Heart right ventricle (tissue), 16 donors: ENCODE measurements around the gene LINGO4. TPM values are rescaled to one million over a fixed set of nuclear protein-coding genes. Genes with fewer than 3 reads are reported as not detected.

Experiments
- ATAC-seq, 8 donors: fragments of 200-7000 bp; cut with Tn5 transposase; one replicate each; pipeline ENCODE4 v1.9.1; 2020; ENCODE audit warnings: mild to moderate bottlenecking in 8 of 8, moderate library complexity in 8 of 8, moderate number of reproducible peaks in 1 of 8
- DNase-seq, 2 donors: peaks; one replicate each; pipeline ENCODE4 v3.0.0-alpha.2; 2020
- H3K27ac ChIP-seq, 10 donors: fragments of 200-600 bp; sonication (generic) in 2 of 10; one replicate each; pipeline versions ENCODE4 v1.5.0 to v1.8.0; 2020 to 2022; ENCODE audit warnings: mild to moderate bottlenecking in 3 of 10
- H3K27me3 ChIP-seq, 7 donors: fragments of 200-600 bp; one replicate each; pipeline ENCODE4 v1.8.0; 2021 to 2022; ENCODE audit warnings: mild to moderate bottlenecking in 2 of 7
- H3K36me3 ChIP-seq, 9 donors: fragments of 200-600 bp; sonication (generic) in 1 of 9; one replicate each; pipeline versions ENCODE4 v1.5.0 to v1.8.0; 2020 to 2022; ENCODE audit warnings: mild to moderate bottlenecking in 2 of 9
- H3K4me1 ChIP-seq, 9 donors: fragments of 200-600 bp; sonication (generic) in 1 of 9; one replicate each; pipeline versions ENCODE4 v1.5.0 to v1.8.0; 2020 to 2022; ENCODE audit warnings: mild to moderate bottlenecking in 4 of 9
- H3K4me3 ChIP-seq, 10 donors: fragments of 200-600 bp; sonication (generic) in 2 of 10; one replicate each; pipeline versions ENCODE4 v1.5.0 to v1.8.0; 2020 to 2022; ENCODE audit warnings: mild to moderate bottlenecking in 7 of 10, moderate library complexity in 2 of 10
- H3K9me3 ChIP-seq, 11 donors: fragments of 200-600 bp in 10 of 11; sonication (generic) in 2 of 11; one replicate each; pipeline versions ENCODE4 v1.5.0 to v1.8.0; 2013 to 2022; ENCODE audit warnings: mild to moderate bottlenecking in 2 of 11, control low read depth in 1 of 11, moderate library complexity in 1 of 11
- WGBS, 2 donors: extraction: QIAGEN DNeasy Blood & Tissue Kit; methylation state at CpG; one replicate each; pipeline ENCODE4 v1.1.7; 2013; ENCODE audit warnings: inconsistent platforms in 1 of 2; 5-methylcytosine and 5-hydroxymethylcytosine counted together
- intact Hi-C, 10 donors: fragments of 100-400 bp; cut with DNase I; formaldehyde crosslinking; loops; one replicate each; pipeline versions ENCODE4 v1.11.1 to v1.14.2; 2022
- polyA plus RNA-seq, 2 donors: library from polyadenylated mRNA; stranded (reverse); fragments of 200-250 nt; gene quantifications; one replicate each; pipeline ENCODE4 v1.2.3, GENCODE V29; 2013
- total RNA-seq, 10 donors: library from RNA; stranded (reverse); fragmentation: NEBNext Ultra II Directional in 3 of 10; extraction: Animal tissue kit (Norgen Biotek cat#: 25700) in 3 of 10; gene quantifications; one replicate each; pipeline versions ENCODE4 v1.2.1 to v1.2.4, GENCODE V29; 2021 to 2023
- TF ChIP-seq, protein P1 (sequence below), 9 donors: fragments of 200-600 bp; sonication (generic) in 2 of 9; IDR thresholded peaks; one replicate each; pipeline versions ENCODE4 v1.5.0 to v1.8.0; 2021 to 2022; ENCODE audit warnings: antibody characterized with exemption in 9 of 9, mild to moderate bottlenecking in 5 of 9, moderate library complexity in 1 of 9
- donor health status: Arrhythmogenic right ventricular cardiomyopathy.
- donor health status: ischemic (EF 13 %, LVEDD 7.1; RV severe dilation, severe dysfunction).
- donor health status: healthy with polysubstance abuse.
- donor health status: DM: no; HTN: yes; CAD: no.
- donor health status: DM: no; HTN: no; CAD: no.
- donor health status: ischemic (EF 25% LVEDD 6.9; RV normal size, moderate dysfunction).
- donor health status: ischemic (EF 25% LVEDD 5.7; RV mildly dilated, moderate dysfunction).
- donor health status: healthy.
- donor health status: DM: yes; HTN: yes; CAD: no.
- donor health status: Ischemic cardiomyopathy.
- donor health status: ischemic (EF 35%, LVEDD 5.7; RV mildly dilated, moderate dysfunction).
- donor health status: nonischemic (EF 11% LVEDD 7.7; RV severe dilation, severe dysfunction).
- donor health status: DM: yes; HTN: yes; CAD: no.
- donor health status: PGD.
- donor health status: ischemic (EF 29% LVEDD 5.4; RV normal size, mild dysfunction).
- donor health status: nonischemic (EF 23%, LVEDD 6.1; RV moderate dilation, normal function).

LINGO4 gene
- total and polyA plus RNA-seq, 12 donors, result 0.10 to 2.7 (median 0.68) TPM

DNA sequence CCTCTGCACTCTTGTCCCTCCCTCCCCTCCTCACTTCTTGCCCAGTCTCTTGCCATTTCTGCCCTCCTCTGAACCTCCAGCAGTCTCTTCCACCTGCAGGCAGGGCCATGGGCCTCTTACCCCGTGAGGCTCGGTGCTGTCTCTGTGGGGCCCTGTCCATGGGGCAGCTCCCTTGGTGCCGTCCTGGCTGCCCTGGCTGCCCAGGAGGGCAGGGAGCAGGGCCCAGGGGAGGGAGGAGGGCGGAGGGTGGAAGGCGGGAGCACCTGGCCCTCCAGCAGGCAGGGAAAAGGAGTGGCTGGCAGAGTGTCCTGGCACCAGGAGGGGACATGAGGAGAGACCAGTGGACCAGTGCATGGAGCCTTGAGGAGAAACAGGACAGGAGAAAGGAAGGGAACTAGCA lies 26.4 kb upstream of the LINGO4 start, which contains the start of gene RORC:
Gene RORC, minus strand, starts transcription at position 198 of the 400 bp plus-strand sequence. Its CDS starts 38 bp downstream, at position 160.
- WGBS, 2 donors, result 44 to 71% methylated on average over 5 of the region's 5 CpGs
- peak; percentile 54 to 59 for DNase-seq
- peak within 1 kb of the TSS; percentile 18 to 51 (median 42) for H3K4me3 ChIP-seq

GRCh38 chr1:151831256-151831591 lies 26.0 kb upstream of the LINGO4 start:
- Histone ChIP-seq H3K27me3 (peaks cover 0 to 6% (median 0%) of the 10 kb centered on the region in 7 donors), H3K27ac (peak overlapping the region in 8 of 10 donors; percentile 35 to 74 (median 60)), H3K4me1 (peaks cover 0 to 43% (median 18%) of the 10 kb centered on the region in 9 donors), H3K36me3 (no peaks in the 10 kb centered on the region), H3K4me3 (peak overlapping the region; percentile 18 to 51 (median 42)), H3K9me3 (no peaks in the 10 kb centered on the region)
- 56 to 71% methylated on average over 4 of the region's 4 CpGs for WGBS, 2 donors
- peak in 2 of 8 donors; percentile 0 to 3 for ATAC-seq
- no peak for DNase-seq
- TF ChIP-seq, protein P1, sequence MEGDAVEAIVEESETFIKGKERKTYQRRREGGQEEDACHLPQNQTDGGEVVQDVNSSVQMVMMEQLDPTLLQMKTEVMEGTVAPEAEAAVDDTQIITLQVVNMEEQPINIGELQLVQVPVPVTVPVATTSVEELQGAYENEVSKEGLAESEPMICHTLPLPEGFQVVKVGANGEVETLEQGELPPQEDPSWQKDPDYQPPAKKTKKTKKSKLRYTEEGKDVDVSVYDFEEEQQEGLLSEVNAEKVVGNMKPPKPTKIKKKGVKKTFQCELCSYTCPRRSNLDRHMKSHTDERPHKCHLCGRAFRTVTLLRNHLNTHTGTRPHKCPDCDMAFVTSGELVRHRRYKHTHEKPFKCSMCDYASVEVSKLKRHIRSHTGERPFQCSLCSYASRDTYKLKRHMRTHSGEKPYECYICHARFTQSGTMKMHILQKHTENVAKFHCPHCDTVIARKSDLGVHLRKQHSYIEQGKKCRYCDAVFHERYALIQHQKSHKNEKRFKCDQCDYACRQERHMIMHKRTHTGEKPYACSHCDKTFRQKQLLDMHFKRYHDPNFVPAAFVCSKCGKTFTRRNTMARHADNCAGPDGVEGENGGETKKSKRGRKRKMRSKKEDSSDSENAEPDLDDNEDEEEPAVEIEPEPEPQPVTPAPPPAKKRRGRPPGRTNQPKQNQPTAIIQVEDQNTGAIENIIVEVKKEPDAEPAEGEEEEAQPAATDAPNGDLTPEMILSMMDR (IDR thresholded peaks at IDR 0.05), result no peak
- intact Hi-C loops, result loop anchor here in 5 of 10 donors (5.0 to 10.0 kb wide), 7 partner anchors 94 to 386 kb away; partner anchors contain the start of gene POGZ (in 1 of the 5)

More for the DNA sequence above, 26.4 kb upstream of the LINGO4 start, which contains the start of gene RORC:
- ATAC-seq, result peak; percentile 69 to 92 (median 84)
- TF ChIP-seq, protein P1 (IDR thresholded peaks at IDR 0.05), result no peak
- Histone ChIP-seq H3K36me3 (no peaks in the 10 kb centered on the region), H3K9me3 (no peaks in the 10 kb centered on the region), H3K4me1 (peaks cover 0 to 43% (median 18%) of the 10 kb centered on the region in 9 donors), H3K27ac (peak within 1 kb of the TSS in 9 of 10 donors; percentile 35 to 74 (median 54)), H3K27me3 (peaks cover 0 to 7% (median 0%) of the 10 kb centered on the region in 7 donors)
- intact Hi-C loops, result loop anchor here in 5 of 10 donors (5.0 to 10.0 kb wide), 7 partner anchors 94 to 387 kb away; partner anchors contain the start of gene POGZ (in 1 of the 5)

- TF ChIP-seq, protein P1 (IDR thresholded peaks at IDR 0.05), result no peak
- DNase-seq, result no peak
- H3K4me3 ChIP-seq, result no peak overlapping the region
- H3K36me3 ChIP-seq, result no peaks in the 10 kb centered on the region
- peak overlapping the region in 1 of 10 donors; percentile 16 for H3K27ac ChIP-seq
- H3K9me3 ChIP-seq, result no peaks in the 10 kb centered on the region
- H3K27me3 ChIP-seq, result no peaks in the 10 kb centered on the region
- 26 to 35% methylated on average over 6 of the region's 6 CpGs for WGBS, 2 donors
- ATAC-seq, result no peak
- intact Hi-C loops, result loop anchor here in 5 of 10 donors (5.0 to 10.0 kb wide), 7 partner anchors 93 to 385 kb away; partner anchors contain the start of gene POGZ (in 1 of the 5)
- peaks cover 0 to 44% (median 25%) of the 10 kb centered on the region in 9 donors for H3K4me1 ChIP-seq
These were observed 24.8 kb upstream of the LINGO4 start for GRCh38 chr1:151830055-151830454.

- WGBS, 2 donors, result 30 to 42% methylated on average over 4 of the region's 4 CpGs
- Histone ChIP-seq H3K36me3 (no peaks in the 10 kb centered on the region), H3K27ac (peak overlapping the region in 1 of 10 donors; percentile 16), H3K27me3 (no peaks in the 10 kb centered on the region), H3K4me3 (no peak overlapping the region), H3K4me1 (peaks cover 0 to 44% (median 25%) of the 10 kb centered on the region in 9 donors), H3K9me3 (no peaks in the 10 kb centered on the region)
- ATAC-seq (no peak), DNase-seq (no peak)
- intact Hi-C loops, result loop anchor here in 5 of 10 donors (5.0 to 10.0 kb wide), 7 partner anchors 92 to 385 kb away; partner anchors contain the start of gene POGZ (in 1 of the 5)
- TF ChIP-seq, protein P1 (IDR thresholded peaks at IDR 0.05), result no peak
These were observed 24.3 kb upstream of the LINGO4 start for GRCh38 chr1:151829352-151830046.
